Measurements from ENCODE around the gene JMJD4. TPM values are rescaled to one million over a fixed set of nuclear protein-coding genes. Genes with fewer than 3 reads are reported as not detected.

Gene JMJD4
- total and polyA plus RNA-seq, 11 donors: 7.8 to 14.1 (median 11.5) TPM

DNA sequence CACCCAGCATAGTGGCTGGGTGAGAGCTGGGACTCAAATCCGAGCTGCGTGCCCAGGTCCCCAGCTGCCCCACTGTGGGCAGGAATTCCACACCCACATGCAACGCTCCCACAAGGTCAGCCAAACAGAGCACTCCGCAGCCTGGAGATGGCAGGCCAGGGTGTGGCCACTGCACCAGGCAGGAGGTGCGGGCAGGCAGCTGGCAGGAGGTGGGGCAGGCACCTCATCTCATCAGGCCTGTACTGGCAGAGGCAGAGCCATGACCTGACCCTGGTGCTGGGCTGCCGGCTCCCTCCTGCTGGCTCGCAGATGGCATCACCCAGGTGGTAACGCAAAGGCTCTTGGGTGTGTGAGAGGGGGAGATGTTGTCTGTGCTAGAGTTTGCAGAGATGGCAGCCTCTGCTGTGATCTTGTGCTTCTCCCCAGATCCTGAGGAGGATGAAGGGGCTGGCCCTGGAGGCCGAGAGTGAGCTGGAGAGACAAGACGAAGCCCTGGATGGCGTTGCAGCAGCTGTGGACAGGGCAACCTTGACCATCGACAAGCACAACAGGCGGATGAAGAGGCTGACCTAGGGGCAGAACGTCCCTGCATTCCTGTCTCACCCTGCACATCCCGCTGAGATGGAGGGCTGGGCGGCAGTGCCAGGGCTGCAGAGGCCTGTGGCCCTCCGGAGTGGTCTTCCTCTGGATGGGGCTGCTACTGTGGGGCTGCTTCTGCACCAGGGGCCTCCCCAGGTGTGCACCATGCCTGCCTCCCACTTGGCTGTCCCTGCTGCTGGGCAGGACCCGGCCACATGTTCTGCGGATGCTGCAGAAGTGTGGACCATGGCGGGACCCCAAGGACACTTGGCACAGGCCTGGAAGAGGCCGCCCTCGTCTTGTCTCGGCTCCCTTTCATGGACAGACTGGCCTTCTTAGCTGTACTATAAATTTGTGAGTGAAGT, 45.3 kb upstream of the JMJD4 start:
- H3K36me3 ChIP-seq: peaks cover 0 to 33% (median 22%) of the 10 kb centered on the region in 9 donors
- DNase-seq: peak in 2 of 5 donors; percentile 24 to 28
- H3K27me3 ChIP-seq: no peaks in the 10 kb centered on the region
- no peak overlapping the region for H3K4me3 ChIP-seq
- H3K4me1 ChIP-seq: peaks cover 0 to 10% (median 0%) of the 10 kb centered on the region in 12 donors
- H3K27ac ChIP-seq: no peak overlapping the region
- TF ChIP-seq, protein P1, sequence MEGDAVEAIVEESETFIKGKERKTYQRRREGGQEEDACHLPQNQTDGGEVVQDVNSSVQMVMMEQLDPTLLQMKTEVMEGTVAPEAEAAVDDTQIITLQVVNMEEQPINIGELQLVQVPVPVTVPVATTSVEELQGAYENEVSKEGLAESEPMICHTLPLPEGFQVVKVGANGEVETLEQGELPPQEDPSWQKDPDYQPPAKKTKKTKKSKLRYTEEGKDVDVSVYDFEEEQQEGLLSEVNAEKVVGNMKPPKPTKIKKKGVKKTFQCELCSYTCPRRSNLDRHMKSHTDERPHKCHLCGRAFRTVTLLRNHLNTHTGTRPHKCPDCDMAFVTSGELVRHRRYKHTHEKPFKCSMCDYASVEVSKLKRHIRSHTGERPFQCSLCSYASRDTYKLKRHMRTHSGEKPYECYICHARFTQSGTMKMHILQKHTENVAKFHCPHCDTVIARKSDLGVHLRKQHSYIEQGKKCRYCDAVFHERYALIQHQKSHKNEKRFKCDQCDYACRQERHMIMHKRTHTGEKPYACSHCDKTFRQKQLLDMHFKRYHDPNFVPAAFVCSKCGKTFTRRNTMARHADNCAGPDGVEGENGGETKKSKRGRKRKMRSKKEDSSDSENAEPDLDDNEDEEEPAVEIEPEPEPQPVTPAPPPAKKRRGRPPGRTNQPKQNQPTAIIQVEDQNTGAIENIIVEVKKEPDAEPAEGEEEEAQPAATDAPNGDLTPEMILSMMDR (IDR thresholded peaks at IDR 0.05): no peak
- TF ChIP-seq POLR2A (IDR thresholded peaks at IDR 0.05): no peak
- WGBS, 4 donors: 75 to 89% (median 86%) methylated on average over 17 to 23 of the region's 23 CpGs
- H3K9me3 ChIP-seq: no peaks in the 10 kb centered on the region
- peak; percentile 37 to 69 (median 53) for ATAC-seq
- intact Hi-C loops (cut with DNase I): no loop called here

DNA sequence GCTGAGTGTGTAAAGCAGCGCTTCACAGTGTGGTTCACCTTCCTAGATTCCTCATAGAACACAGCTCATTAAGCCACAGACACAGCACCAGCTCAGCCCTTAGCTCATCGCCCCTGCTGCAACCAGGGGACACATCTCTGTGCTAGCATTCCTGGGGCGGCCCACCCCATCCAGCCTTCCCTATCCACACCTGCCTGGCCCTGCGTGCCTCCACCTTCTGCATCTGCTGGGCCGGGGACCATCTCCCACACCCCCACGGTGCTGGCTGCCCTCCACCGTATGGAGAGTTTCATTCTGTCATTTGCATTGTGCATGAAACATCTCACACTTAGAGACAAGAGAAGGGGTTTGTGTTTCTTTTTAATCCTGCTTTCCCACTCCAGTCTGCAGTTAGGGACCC, 44.6 kb upstream of the JMJD4 start:
- peaks cover 0 to 10% (median 0%) of the 10 kb centered on the region in 12 donors for H3K4me1 ChIP-seq
- H3K36me3 ChIP-seq: peaks cover 0 to 33% (median 22%) of the 10 kb centered on the region in 9 donors
- intact Hi-C loops (cut with DNase I): no loop called here
- 90 to 93% (median 92%) methylated on average over 7 of the region's 7 CpGs for WGBS, 4 donors
- ATAC-seq: no peak
- no peaks in the 10 kb centered on the region for H3K27me3 ChIP-seq
- TF ChIP-seq POLR2A (IDR thresholded peaks at IDR 0.05): no peak
- TF ChIP-seq, protein P1 (IDR thresholded peaks at IDR 0.05): no peak
- peak in 2 of 5 donors; percentile 1 to 11 for DNase-seq
- H3K4me3 ChIP-seq: no peak overlapping the region
- H3K9me3 ChIP-seq: no peaks in the 10 kb centered on the region
- no peak overlapping the region for H3K27ac ChIP-seq

DNA sequence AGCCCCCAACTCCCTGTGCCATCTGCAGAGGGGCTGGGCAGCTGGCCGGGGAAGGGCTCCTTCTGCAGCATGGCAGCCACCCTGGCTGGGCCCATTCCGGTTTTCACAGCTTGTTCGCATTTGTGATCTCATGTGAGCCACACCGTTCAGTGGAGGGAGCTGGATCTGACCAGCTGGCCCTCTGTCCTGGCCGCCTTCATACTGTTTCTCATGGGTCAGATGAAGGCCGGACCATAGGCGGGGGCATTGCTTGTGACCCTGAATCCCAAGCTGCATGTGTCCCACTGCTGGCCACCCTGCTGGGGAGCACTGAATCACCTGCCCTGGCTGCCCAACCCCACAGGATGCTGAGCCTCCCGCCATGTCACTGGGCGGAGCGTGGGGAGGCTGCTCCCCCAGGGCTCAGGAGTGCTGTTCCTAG, 43.9 kb upstream of the JMJD4 start:
- ATAC-seq: no peak
- TF ChIP-seq POLR2A (IDR thresholded peaks at IDR 0.05): no peak
- TF ChIP-seq, protein P1 (IDR thresholded peaks at IDR 0.05): no peak
- H3K4me3 ChIP-seq: no peak overlapping the region
- intact Hi-C loops (cut with DNase I): no loop called here
- peaks cover 0 to 12% (median 0%) of the 10 kb centered on the region in 12 donors for H3K4me1 ChIP-seq
- peaks cover 0 to 36% (median 22%) of the 10 kb centered on the region in 9 donors for H3K36me3 ChIP-seq
- 91 to 95% (median 92%) methylated on average over 4 to 10 of the region's 10 CpGs for WGBS, 4 donors
- H3K27ac ChIP-seq: no peak overlapping the region
- H3K27me3 ChIP-seq: no peaks in the 10 kb centered on the region
- H3K9me3 ChIP-seq: no peaks in the 10 kb centered on the region
- DNase-seq: peak in 1 of 5 donors; percentile 14

DNA sequence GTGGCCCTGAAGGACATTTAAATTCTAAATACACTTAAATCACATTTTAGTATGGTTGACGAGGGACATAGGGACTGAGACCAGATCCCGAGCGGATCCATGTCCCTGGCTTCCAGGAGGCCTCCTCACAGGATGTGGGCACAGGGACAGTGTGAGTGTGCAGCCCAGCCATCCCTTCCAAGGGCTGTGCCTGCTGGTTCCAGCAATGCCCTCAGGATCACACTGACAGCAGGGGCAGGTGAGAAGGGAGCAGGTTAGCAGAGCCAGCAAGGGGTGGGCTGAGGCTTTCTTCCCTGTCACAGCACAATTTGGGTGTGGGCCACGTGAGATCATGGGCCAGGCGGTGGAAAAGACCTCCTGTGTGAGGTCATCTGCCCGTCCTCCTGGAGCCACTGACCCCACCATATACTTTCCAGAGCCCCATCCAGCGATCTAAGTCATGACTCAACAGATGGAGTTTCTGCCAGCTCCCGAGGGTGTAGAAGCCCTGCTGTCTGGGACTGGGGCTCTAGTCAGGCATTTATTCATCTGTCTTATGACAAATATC, 43.4 kb upstream of the JMJD4 start:
- TF ChIP-seq, protein P1 (IDR thresholded peaks at IDR 0.05): no peak
- no peak overlapping the region for H3K27ac ChIP-seq
- DNase-seq (peak in 1 of 5 donors; percentile 21), ATAC-seq (peak in 1 of 4 donors; percentile 28)
- no peak overlapping the region for H3K4me3 ChIP-seq
- intact Hi-C loops (cut with DNase I): no loop called here
- peaks cover 0 to 40% (median 22%) of the 10 kb centered on the region in 9 donors for H3K36me3 ChIP-seq
- H3K27me3 ChIP-seq: no peaks in the 10 kb centered on the region
- H3K9me3 ChIP-seq: no peaks in the 10 kb centered on the region
- H3K4me1 ChIP-seq: peaks cover 0 to 12% (median 0%) of the 10 kb centered on the region in 12 donors
- WGBS, 4 donors: 85 to 92% (median 89%) methylated on average over 7 to 8 of the region's 8 CpGs

Measured in heart left ventricle (tissue), 16 donors.